ENCODE data around the gene ABCB8.

DNA sequence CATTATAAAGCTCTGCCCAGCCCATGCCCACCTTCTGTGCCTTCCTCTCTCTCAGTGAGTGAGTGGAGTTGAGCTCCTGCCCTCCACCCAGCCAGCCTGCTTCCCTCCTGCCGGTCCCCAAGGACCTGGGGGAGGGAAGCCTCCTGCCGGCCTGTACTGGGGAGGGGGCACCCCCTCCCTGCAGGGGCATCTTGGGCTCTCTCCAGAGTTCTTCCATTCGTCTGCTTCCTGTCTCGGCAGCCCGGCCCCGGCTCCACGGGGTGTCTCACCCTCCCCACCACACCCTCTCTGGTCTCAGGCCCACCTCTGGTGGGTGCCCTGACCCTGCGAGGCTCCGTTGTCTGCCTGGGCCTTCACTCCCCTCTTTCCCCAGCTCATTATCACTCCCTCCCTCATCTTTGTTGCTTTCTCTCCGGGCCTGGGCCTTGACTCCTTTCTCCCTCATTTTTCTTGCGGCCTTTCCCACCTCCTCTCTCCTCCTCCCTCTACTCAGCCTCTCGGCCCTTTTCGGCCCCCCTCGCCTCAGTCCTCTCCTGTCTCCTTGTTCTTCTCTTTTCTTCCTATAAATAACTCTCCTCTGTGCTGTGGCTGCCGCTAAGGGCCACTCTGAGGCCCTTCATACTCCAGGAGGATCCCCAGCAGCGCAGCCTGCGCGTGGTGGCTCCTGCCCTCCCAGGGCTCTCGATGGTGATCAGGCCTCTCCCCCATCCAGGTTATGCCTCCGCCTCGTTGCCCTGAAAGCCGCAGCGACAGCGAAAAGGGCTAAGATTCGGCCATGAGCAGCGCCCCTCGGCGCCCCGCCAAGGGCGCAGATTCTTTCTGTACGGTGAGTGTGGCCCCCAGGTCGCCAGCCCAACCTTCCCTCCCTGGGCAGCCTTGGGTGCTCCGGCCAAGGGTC lies 33.2 kb downstream of the ABCB8 start:
- TF ChIP-seq, protein P1, sequence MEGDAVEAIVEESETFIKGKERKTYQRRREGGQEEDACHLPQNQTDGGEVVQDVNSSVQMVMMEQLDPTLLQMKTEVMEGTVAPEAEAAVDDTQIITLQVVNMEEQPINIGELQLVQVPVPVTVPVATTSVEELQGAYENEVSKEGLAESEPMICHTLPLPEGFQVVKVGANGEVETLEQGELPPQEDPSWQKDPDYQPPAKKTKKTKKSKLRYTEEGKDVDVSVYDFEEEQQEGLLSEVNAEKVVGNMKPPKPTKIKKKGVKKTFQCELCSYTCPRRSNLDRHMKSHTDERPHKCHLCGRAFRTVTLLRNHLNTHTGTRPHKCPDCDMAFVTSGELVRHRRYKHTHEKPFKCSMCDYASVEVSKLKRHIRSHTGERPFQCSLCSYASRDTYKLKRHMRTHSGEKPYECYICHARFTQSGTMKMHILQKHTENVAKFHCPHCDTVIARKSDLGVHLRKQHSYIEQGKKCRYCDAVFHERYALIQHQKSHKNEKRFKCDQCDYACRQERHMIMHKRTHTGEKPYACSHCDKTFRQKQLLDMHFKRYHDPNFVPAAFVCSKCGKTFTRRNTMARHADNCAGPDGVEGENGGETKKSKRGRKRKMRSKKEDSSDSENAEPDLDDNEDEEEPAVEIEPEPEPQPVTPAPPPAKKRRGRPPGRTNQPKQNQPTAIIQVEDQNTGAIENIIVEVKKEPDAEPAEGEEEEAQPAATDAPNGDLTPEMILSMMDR (IDR thresholded peaks at IDR 0.05): no peak
- TF ChIP-seq POLR2A (IDR thresholded peaks at IDR 0.05): no peak
